Natural killer cell (primary cell): ENCODE data around the gene TMPRSS3. TPM values are rescaled to one million over a fixed set of nuclear protein-coding genes. Genes with fewer than 3 reads are reported as not detected.

Experiments
- ATAC-seq, 3 donors: fragments of 150-1000 bp in 2 of 3; fragments of 200-7000 bp in 1 of 3; cut with Tn5 transposase; 1 replicate in 1 of 3; 2 replicates in 2 of 3; pipeline ENCODE4 v1.10.0; 2021; ENCODE audit warnings: mild to moderate bottlenecking in 2 of 3, moderate library complexity in 2 of 3
- DNase-seq, 2 donors: peaks; one replicate each; pipeline versions ENCODE4 v3.0.0 to v3.0.0-alpha.2; 2013 to 2021; ENCODE audit warnings: mixed read lengths in 1 of 2
- H3K27ac ChIP-seq: one replicate; pipeline ENCODE4 v1.5.1; 2013; ENCODE audit warnings: mild to moderate bottlenecking, low read length
- H3K27me3 ChIP-seq: one replicate; pipeline ENCODE4 v1.6.1; 2013; ENCODE audit warnings: low read length; ENCODE audit not compliant: control insufficient read depth, insufficient read depth
- H3K36me3 ChIP-seq: one replicate; pipeline ENCODE4 v1.6.1; 2013; ENCODE audit warnings: low read length; ENCODE audit not compliant: control insufficient read depth, insufficient read depth
- H3K4me1 ChIP-seq: one replicate; pipeline ENCODE4 v1.6.1; 2013; ENCODE audit warnings: low read length; ENCODE audit not compliant: control insufficient read depth, insufficient read depth
- H3K4me3 ChIP-seq: one replicate; pipeline ENCODE4 v1.5.1; 2013; ENCODE audit warnings: low read length
- H3K9me3 ChIP-seq: one replicate; pipeline ENCODE4 v1.6.1; 2013; ENCODE audit warnings: low read length; ENCODE audit not compliant: control insufficient read depth, insufficient read depth
- H3K27ac Mint-ChIP-seq, 2 donors: one replicate each; pipeline ENCODE4 v1.8.0; 2022; ENCODE audit warnings: mild to moderate bottlenecking in 2 of 2, mixed read lengths in 2 of 2, moderate library complexity in 1 of 2
- H3K27me3 Mint-ChIP-seq, 2 donors: one replicate each; pipeline ENCODE4 v1.8.0; 2022; ENCODE audit warnings: low read depth in 2 of 2, mixed read lengths in 2 of 2
- H3K36me3 Mint-ChIP-seq: one replicate; pipeline ENCODE4 v1.8.0; 2022; ENCODE audit warnings: mixed read lengths
- H3K4me1 Mint-ChIP-seq, 2 donors: one replicate each; pipeline ENCODE4 v1.8.0; 2022; ENCODE audit warnings: mixed read lengths in 2 of 2
- H3K4me3 Mint-ChIP-seq: one replicate; pipeline ENCODE4 v1.8.0; 2022; ENCODE audit warnings: mild to moderate bottlenecking, moderate library complexity, mixed read lengths
- H3K9me3 Mint-ChIP-seq, 2 donors: one replicate each; pipeline ENCODE4 v1.8.0; 2022; ENCODE audit warnings: mixed read lengths in 2 of 2
- CTCF ChIP-seq: fragments of 200-600 bp; IDR thresholded peaks from one replicate; pipeline ENCODE4 v1.8.0; 2022; ENCODE audit warnings: antibody characterized with exemption
- WGBS: methylation state at CpG from one replicate; pipeline ENCODE4 v1.1.7; 2013; ENCODE audit warnings: missing lambda C conversion rate; ENCODE audit not compliant: insufficient coverage; 5-methylcytosine and 5-hydroxymethylcytosine counted together
- intact Hi-C: fragments of 100-400 bp; cut with micrococcal nuclease; formaldehyde crosslinking; loops from one replicate; pipeline ENCODE4 v1.14.2; 2022
- total RNA-seq, 4 donors: library from RNA; stranded (reverse); fragments of 120-200 nt in 1 of 4; gene quantifications; one replicate each; pipeline versions ENCODE4 v1.2.3 to v1.2.4, GENCODE V29; 2013 to 2022

The TMPRSS3 gene
- total RNA-seq, 3 donors from 2014 or later (not counting 1 experiment from before 2014, with no cell fraction given), result 0.25 TPM; not detected in 2

GRCh38 chr21:42348762-42349161 lies 47.1 kb downstream of the TMPRSS3 start:
- WGBS, result 92% methylated on average over 2 of the region's 2 CpGs
- ATAC-seq (no peak), DNase-seq (no peak)
- no peaks in the 10 kb centered on the region for H3K4me1 Mint-ChIP-seq
- Histone ChIP-seq H3K36me3 (no peaks in the 10 kb centered on the region), H3K4me3 (no peak overlapping the region), H3K27me3 (no peaks in the 10 kb centered on the region), H3K27ac (no peak overlapping the region), H3K9me3 (no peaks in the 10 kb centered on the region), H3K4me1 (no peaks in the 10 kb centered on the region)
- intact Hi-C loops, result no loop called here
- H3K4me3 Mint-ChIP-seq, result no peak overlapping the region
- no peaks in the 10 kb centered on the region for H3K36me3 Mint-ChIP-seq
- TF ChIP-seq CTCF, result no peak
- peaks cover 0 to 4% of the 10 kb centered on the region in 2 donors for H3K9me3 Mint-ChIP-seq
- H3K27ac Mint-ChIP-seq, result no peak overlapping the region
- peaks cover 14 to 19% of the 10 kb centered on the region in 2 donors for H3K27me3 Mint-ChIP-seq

DNA sequence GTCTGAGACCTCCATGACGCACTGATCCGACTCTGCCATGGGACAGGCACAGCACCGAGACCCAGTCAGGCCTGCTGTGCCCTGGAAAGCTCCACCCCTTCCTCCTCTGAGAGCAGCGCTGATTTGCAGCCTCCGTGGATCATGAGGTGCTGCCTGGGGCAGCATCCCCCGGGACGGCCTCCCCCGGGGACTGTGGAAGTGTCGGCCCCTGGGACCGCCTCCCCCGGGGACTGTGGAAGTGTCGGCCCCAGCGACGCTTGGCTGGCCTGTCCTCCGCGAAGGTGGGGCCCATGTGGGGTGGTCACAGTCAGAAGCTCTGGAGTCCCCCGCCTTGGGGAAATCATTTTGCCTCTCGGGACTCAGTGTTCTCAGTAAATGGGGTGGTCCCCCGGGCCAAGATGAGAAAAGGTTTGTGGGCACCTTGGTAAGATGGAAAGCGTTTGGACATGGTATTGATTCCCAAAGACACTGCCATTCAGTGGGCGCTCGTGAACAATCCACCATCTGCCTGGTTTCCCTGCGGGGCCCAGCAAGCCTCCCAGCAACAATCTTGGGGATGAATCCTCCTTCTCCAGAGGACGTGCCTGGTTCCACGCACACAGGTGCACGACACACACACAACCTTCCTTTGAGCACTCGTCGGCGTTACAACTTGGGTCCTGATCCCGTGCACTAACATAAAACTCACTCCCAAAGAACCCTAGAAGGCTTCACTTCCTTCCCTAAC lies 48.1 kb downstream of the TMPRSS3 start:
- intact Hi-C loops, result no loop called here
- Histone ChIP-seq H3K36me3 (no peaks in the 10 kb centered on the region), H3K4me1 (no peaks in the 10 kb centered on the region), H3K27me3 (no peaks in the 10 kb centered on the region), H3K4me3 (no peak overlapping the region), H3K9me3 (no peaks in the 10 kb centered on the region), H3K27ac (no peak overlapping the region)
- 88% methylated on average over 30 of the region's 30 CpGs for WGBS
- H3K27me3 Mint-ChIP-seq, result peaks cover 4 to 12% of the 10 kb centered on the region in 2 donors
- H3K9me3 Mint-ChIP-seq, result no peaks in the 10 kb centered on the region
- ATAC-seq, result no peak
- no peaks in the 10 kb centered on the region for H3K4me1 Mint-ChIP-seq
- no peaks in the 10 kb centered on the region for H3K36me3 Mint-ChIP-seq
- no peak for DNase-seq
- TF ChIP-seq CTCF, result no peak
- H3K4me3 Mint-ChIP-seq, result no peak overlapping the region
- no peak overlapping the region for H3K27ac Mint-ChIP-seq

DNA sequence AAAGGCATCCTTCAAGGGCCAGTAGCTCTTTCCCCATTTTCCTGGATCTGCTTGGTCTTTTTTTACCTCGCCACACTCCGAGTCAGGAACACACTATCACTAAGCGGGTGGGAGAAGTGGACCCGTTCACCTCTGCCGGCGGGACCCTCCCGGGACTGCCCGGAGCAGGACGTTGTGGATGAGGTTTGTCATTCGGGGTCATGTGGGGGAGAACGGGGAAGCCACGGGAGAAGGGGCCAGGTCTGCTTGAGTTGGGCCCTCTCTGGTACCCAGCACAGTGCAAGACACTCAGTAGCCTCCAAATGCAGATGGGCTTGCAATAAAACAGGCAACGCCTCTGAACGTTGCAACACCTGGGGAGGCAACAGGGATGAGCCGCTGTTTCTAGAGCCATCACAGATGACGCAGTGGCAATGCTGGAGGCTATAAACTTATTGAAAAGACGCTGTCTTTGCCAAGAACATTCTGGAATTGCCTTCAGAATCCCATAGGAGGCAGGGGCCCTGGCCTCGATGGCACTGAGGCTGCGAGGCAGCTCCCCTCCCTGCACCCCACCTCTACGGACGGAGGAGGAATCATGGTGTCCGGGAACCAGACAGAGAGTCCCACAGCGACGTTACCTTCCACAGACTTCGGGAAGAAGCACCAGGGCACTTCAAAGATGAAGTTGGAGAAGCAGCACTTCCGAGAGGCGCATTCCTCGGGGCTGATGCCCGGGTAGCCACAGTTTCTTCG lies 48.8 kb downstream of the TMPRSS3 start:
- Histone ChIP-seq H3K27ac (no peak overlapping the region), H3K4me3 (no peak overlapping the region), H3K27me3 (no peaks in the 10 kb centered on the region), H3K4me1 (no peaks in the 10 kb centered on the region), H3K36me3 (no peaks in the 10 kb centered on the region), H3K9me3 (no peaks in the 10 kb centered on the region)
- Mint-ChIP-seq H3K36me3 (no peaks in the 10 kb centered on the region), H3K27ac (no peak overlapping the region), H3K4me1 (no peaks in the 10 kb centered on the region), H3K9me3 (no peaks in the 10 kb centered on the region), H3K4me3 (no peak overlapping the region), H3K27me3 (peaks cover 0 to 6% of the 10 kb centered on the region in 2 donors)
- DNase-seq (no peak), ATAC-seq (no peak)
- no peak for TF ChIP-seq CTCF
- WGBS, result 92% methylated on average over 30 of the region's 30 CpGs
- intact Hi-C loops, result no loop called here
